ENCODE measurements around the gene CRABP1.

The CRABP1 gene

GRCh38 chr15:78394981-78395616, 54.9 kb downstream of the CRABP1 start:
- H3K4me3 ChIP-seq (ENCODE audit: low read depth, low read length): no peak overlapping the region
- TF ChIP-seq CTCF (IDR thresholded peaks at IDR 0.05; ENCODE audit: low read depth, low read length): no peak

- no peak overlapping the region for H3K4me3 ChIP-seq (ENCODE audit: low read depth, low read length)
- TF ChIP-seq CTCF (IDR thresholded peaks at IDR 0.05; ENCODE audit: low read depth, low read length): no peak
Measured at GRCh38 chr15:78396186-78396814, 56.1 kb downstream of the CRABP1 start.

GRCh38 chr15:78396976-78397375, 56.8 kb downstream of the CRABP1 start:
- no peak overlapping the region for H3K4me3 ChIP-seq (ENCODE audit: low read depth, low read length)
- no peak for TF ChIP-seq CTCF (IDR thresholded peaks at IDR 0.05; ENCODE audit: low read depth, low read length)

GRCh38 chr15:78397382-78397781, 57.2 kb downstream of the CRABP1 start:
- H3K4me3 ChIP-seq (ENCODE audit: low read depth, low read length): no peak overlapping the region
- no peak for TF ChIP-seq CTCF (IDR thresholded peaks at IDR 0.05; ENCODE audit: low read depth, low read length)
